ENCODE results near the gene TRAFD1. TPM values are rescaled to one million over a fixed set of nuclear protein-coding genes. Genes with fewer than 3 reads are reported as not detected.

The TRAFD1 gene
- total and polyA plus RNA-seq, 2 of the 8 experiments (the other 6 are each of a cell fraction or from before 2014, with no cell fraction given): 18.1 to 33.1 TPM

DNA sequence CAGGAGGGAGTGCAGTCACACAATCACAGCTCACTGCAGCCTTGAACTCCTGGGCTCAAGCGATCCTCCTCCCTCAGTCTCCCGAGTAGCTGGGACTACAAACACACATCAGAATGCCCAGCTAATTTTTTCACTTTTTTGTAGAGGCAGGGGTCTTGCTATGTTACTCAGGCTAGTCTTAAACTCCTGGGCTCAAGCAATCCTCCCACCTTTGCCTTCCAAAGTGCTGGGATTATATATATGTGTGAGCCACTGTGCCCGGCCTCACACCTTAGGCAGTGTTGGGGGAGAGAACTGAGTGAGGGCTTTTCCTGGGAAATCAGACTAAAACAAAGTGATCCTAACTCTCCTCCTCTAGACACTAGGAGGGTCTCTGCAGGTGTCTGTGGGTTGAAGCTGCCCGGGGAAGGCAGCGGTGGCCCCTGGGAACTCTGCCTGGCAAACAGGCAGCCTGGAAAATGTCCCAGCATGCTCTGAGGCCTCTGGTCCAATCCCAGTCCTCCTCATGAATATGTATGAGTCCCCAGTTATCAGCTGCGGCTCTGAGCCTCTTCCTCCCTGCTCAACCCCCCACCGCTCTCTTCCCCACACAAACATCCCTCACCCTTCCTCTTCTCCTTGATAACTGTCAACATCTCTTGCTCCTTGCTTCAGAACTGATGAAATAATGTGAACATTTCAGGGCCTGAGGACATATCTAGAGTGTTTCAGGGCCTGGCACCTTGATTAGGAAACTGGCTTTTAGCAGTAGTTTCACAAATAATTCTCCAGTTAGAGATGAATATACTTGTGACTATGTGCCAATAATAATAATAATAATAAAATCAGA lies 8.9 kb upstream of the TRAFD1 start:
- H3K23ac ChIP-seq (ENCODE audit: insufficient read length): no peak overlapping the region
- H3K4me3 ChIP-seq (ENCODE audit: extremely low read depth in 1 of 4, insufficient read depth in 2 of 4, low read depth in 3 of 4, low read length in 4 of 4): peak overlapping the region in 1 of 4 experiments; percentile 30; a peak in 1 of 8 replicates
- DNase-seq (ENCODE audit: low read depth in 1 of 2, low spot score in 2 of 2): peak; percentile 47 to 76
- H2BK12ac ChIP-seq (ENCODE audit: low read depth, low read length): no peak overlapping the region
- H4K8ac ChIP-seq (ENCODE audit: extremely low read depth, insufficient read depth, low read length): 0 out of 2 replicates have a peak overlapping the region, but pooled peaks have one; percentile 28
- H3K4ac ChIP-seq (replicated peaks; ENCODE audit: insufficient read length, low read depth, low read length): no peak overlapping the region
- H4K5ac ChIP-seq (ENCODE audit: insufficient read length, low read depth, low read length): peak overlapping the region; percentile 61
- H3K79me1 ChIP-seq (ENCODE audit: low read depth, low read length): no peaks in the 10 kb centered on the region
- WGBS, 2 experiments (ENCODE audit: extremely low coverage in 1 of 2, insufficient coverage in 1 of 2, insufficient read length in 1 of 2, insufficient replicate concordance in 2 of 2, low coverage in 1 of 2, low lambda C conversion rate in 2 of 2, missing lambda C conversion rate in 1 of 2): 37 to 100% methylated on average over 1 to 7 of the region's 7 CpGs
- H2BK20ac ChIP-seq (ENCODE audit: low read length): no peak overlapping the region
- peak overlapping the region; percentile 85; the same call in 1 of the 2 replicates for H3K18ac ChIP-seq (ENCODE audit: extremely low read depth, low read length)
- H2AFZ ChIP-seq (ENCODE audit: low read length): no peak overlapping the region
- POLR2A ChIA-PET (ENCODE audit: partially characterized antibody): interaction anchor here (0.6 to 1.9 kb wide), 8 partner anchors 7 to 325 kb away, joined by 3 to 15 read pairs (median 4); partner anchors contain the start of gene TRAFD1
- FAIRE-seq: peak; percentile 66
- no peak overlapping the region; a peak in 1 of 7 replicates for H3K9ac ChIP-seq (replicated peaks in 1 of 4; ENCODE audit: extremely low read depth in 1 of 4, low read depth in 3 of 4, low read length in 3 of 4)
- no peak overlapping the region for H3K14ac ChIP-seq (ENCODE audit: insufficient read length)
- no peak overlapping the region for H3K56ac ChIP-seq (replicated peaks; ENCODE audit: insufficient read length, low read depth, low read length)
- H2BK5ac ChIP-seq (ENCODE audit: low read depth, low read length): no peak overlapping the region
- peak overlapping the region; percentile 42 to 53; a peak in 3 of 4 replicates for H3K4me2 ChIP-seq (ENCODE audit: insufficient read depth in 1 of 2, low read depth in 2 of 2, low read length in 2 of 2)
- CTCF ChIA-PET (ENCODE audit: partially characterized antibody): interaction anchor here (1.0 to 1.3 kb wide), 2 partner anchors 8 to 21 kb away, joined by 3 read pairs; no protein-coding TSS in a partner anchor
- no peaks in the 10 kb centered on the region for H3K27me3 ChIP-seq (replicated peaks in 1 of 4; ENCODE audit: control insufficient read depth in 3 of 4, extremely low read depth in 1 of 4, insufficient read depth in 3 of 4, low read length in 3 of 4)
- H3K4me1 ChIP-seq (replicated peaks in 1 of 4; ENCODE audit: control insufficient read depth in 3 of 4, insufficient read depth in 4 of 4, low read length in 3 of 4): peaks cover 6 to 15% (median 12%) of the 10 kb centered on the region in 4 experiments; a peak in 6 of 7 replicates
- H3K23me2 ChIP-seq (ENCODE audit: low read depth, low read length): no peaks in the 10 kb centered on the region
- no peaks in the 10 kb centered on the region for H3K79me2 ChIP-seq (ENCODE audit: control insufficient read depth in 1 of 2, insufficient read depth in 2 of 2, low read length in 2 of 2)
- H2BK120ac ChIP-seq (replicated peaks; ENCODE audit: low read depth, low read length): no peak overlapping the region
- no peak overlapping the region for H2AK5ac ChIP-seq (ENCODE audit: low read depth, low read length)
- H4K91ac ChIP-seq (replicated peaks; ENCODE audit: insufficient read length, low read length): no peak overlapping the region
- H2BK15ac ChIP-seq (ENCODE audit: low read length): no peak overlapping the region
- H3K9me3 ChIP-seq (ENCODE audit: insufficient read depth in 2 of 2, low read depth in 1 of 2, low read length in 1 of 2): no peaks in the 10 kb centered on the region
- H4K20me1 ChIP-seq (replicated peaks in 1 of 2; ENCODE audit: control insufficient read depth in 1 of 2, insufficient read depth in 2 of 2, low read length in 2 of 2): no peaks in the 10 kb centered on the region
- H3K27ac ChIP-seq (ENCODE audit: low read depth, low read length): no peak overlapping the region
- H3K36me3 ChIP-seq (ENCODE audit: control insufficient read depth in 2 of 4, insufficient read depth in 4 of 4, low read length in 3 of 4): no peaks in the 10 kb centered on the region
- TF ChIP-seq RXRA (IDR thresholded peaks at IDR 0.05; ENCODE audit: insufficient read depth, low read depth, low read length) (no peak), GTF2F1 (IDR thresholded peaks at IDR 0.05; ENCODE audit: borderline replicate concordance, low read depth, low read length) (no peak), SRF (IDR thresholded peaks at IDR 0.05; ENCODE audit: low read depth, low read length) (no peak), CEBPB (IDR thresholded peaks at IDR 0.05; ENCODE audit: low read depth, low read length) (no peak), FOSL1 (IDR thresholded peaks at IDR 0.05; ENCODE audit: insufficient read depth, low read depth, low read length) (no peak), SP1 (IDR thresholded peaks at IDR 0.05; ENCODE audit: low read depth, low read length) (peak; percentile 33; the same call in 1 of the 2 replicates), CHD1 (IDR thresholded peaks at IDR 0.05; ENCODE audit: low read depth, low read length) (no peak), BCL11A (IDR thresholded peaks at IDR 0.05; ENCODE audit: low read depth in 2 of 2, low read length in 2 of 2) (no peak)
- TF ChIP-seq, protein P1, sequence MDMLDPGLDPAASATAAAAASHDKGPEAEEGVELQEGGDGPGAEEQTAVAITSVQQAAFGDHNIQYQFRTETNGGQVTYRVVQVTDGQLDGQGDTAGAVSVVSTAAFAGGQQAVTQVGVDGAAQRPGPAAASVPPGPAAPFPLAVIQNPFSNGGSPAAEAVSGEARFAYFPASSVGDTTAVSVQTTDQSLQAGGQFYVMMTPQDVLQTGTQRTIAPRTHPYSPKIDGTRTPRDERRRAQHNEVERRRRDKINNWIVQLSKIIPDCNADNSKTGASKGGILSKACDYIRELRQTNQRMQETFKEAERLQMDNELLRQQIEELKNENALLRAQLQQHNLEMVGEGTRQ (IDR thresholded peaks at IDR 0.05; ENCODE audit: low read length): no peak
- TF ChIP-seq, protein P2, sequence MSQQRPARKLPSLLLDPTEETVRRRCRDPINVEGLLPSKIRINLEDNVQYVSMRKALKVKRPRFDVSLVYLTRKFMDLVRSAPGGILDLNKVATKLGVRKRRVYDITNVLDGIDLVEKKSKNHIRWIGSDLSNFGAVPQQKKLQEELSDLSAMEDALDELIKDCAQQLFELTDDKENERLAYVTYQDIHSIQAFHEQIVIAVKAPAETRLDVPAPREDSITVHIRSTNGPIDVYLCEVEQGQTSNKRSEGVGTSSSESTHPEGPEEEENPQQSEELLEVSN (IDR thresholded peaks at IDR 0.05): 0 out of 2 replicates have a peak, but pooled peaks have one; percentile 23

Measured in H1 (cell line).